Suprapubic skin (tissue), 3 donors: ENCODE measurements around the gene KCNH5.

Source experiments
- CTCF ChIP-seq, 2 donors: fragments of 200-600 bp in 1 of 2; fragments of 450-650 bp in 1 of 2; sonication (generic) in 1 of 2; IDR thresholded peaks; one replicate each; pipeline ENCODE4 v1.5.1; 2016 to 2019; ENCODE audit warnings: antibody characterized with exemption in 2 of 2, mild to moderate bottlenecking in 1 of 2, moderate library complexity in 1 of 2
- EP300 ChIP-seq: sonication (generic); formaldehyde crosslinking; IDR thresholded peaks from one replicate; pipeline ENCODE4 v1.6.1; 2017; ENCODE audit warnings: antibody characterized with exemption
- POLR2A ChIP-seq, 2 donors: fragments of 450-650 bp; IDR thresholded peaks; one replicate each; pipeline ENCODE4 v1.6.1; 2017; ENCODE audit warnings: antibody characterized with exemption in 2 of 2, mild to moderate bottlenecking in 2 of 2, moderate library complexity in 2 of 2

- TF ChIP-seq CTCF (IDR thresholded peaks at IDR 0.05) (no peak), POLR2A (IDR thresholded peaks at IDR 0.05) (no peak), EP300 (no peak)
Measured at GRCh38 chr14:62776300-62776699, 269.0 kb downstream of the KCNH5 start.
